ENCODE results near the gene CFAP74.

The CFAP74 gene

GRCh38 chr1:2042830-2043773 is 39.5 kb upstream of the CFAP74 start:
- no peak for ATAC-seq

- ATAC-seq = no peak
These were observed 38.3 kb upstream of the CFAP74 start for GRCh38 chr1:2041887-2042286.

- no peak for ATAC-seq
These were observed 37.7 kb upstream of the CFAP74 start for GRCh38 chr1:2041305-2041704.

GRCh38 chr1:2039251-2039650 is 35.7 kb upstream of the CFAP74 start:
- no peak for ATAC-seq

- ATAC-seq = no peak
These were observed 34.6 kb upstream of the CFAP74 start for GRCh38 chr1:2038229-2038628.

GRCh38 chr1:2037314-2037979 is 33.9 kb upstream of the CFAP74 start:
- ATAC-seq = no peak

- ATAC-seq = no peak
These were observed 32.7 kb upstream of the CFAP74 start for GRCh38 chr1:2036287-2036686.

GRCh38 chr1:2033165-2033564 is 29.6 kb upstream of the CFAP74 start:
- ATAC-seq = no peak

- no peak for ATAC-seq
These were observed 29.2 kb upstream of the CFAP74 start for GRCh38 chr1:2032737-2033136.

GRCh38 chr1:2031546-2032540 is 28.3 kb upstream of the CFAP74 start:
- ATAC-seq = no peak

GRCh38 chr1:2030076-2030871 is 26.7 kb upstream of the CFAP74 start:
- no peak for ATAC-seq

GRCh38 chr1:2029561-2029960 is 26.0 kb upstream of the CFAP74 start:
- ATAC-seq = no peak

- ATAC-seq = no peak
These were observed 25.4 kb upstream of the CFAP74 start for GRCh38 chr1:2028870-2029560.

GRCh38 chr1:2027961-2028583 is 24.5 kb upstream of the CFAP74 start:
- ATAC-seq = no peak

- no peak for ATAC-seq
These were observed 21.9 kb upstream of the CFAP74 start for GRCh38 chr1:2025491-2025981.

- ATAC-seq = no peak
These were observed 21.3 kb upstream of the CFAP74 start for GRCh38 chr1:2024887-2025286.

- ATAC-seq = no peak
These were observed 20.9 kb upstream of the CFAP74 start for GRCh38 chr1:2024451-2024850.

- ATAC-seq = no peak
These were observed 19.6 kb upstream of the CFAP74 start for GRCh38 chr1:2023187-2023586.

GRCh38 chr1:2022063-2022770 is 18.6 kb upstream of the CFAP74 start:
- ATAC-seq = no peak

GRCh38 chr1:2021550-2021949 is 18.0 kb upstream of the CFAP74 start:
- no peak for ATAC-seq

All from activated CD4-positive, CD25-positive, alpha-beta regulatory T cell treated with anti-CD3 and anti-CD28 coated beads, Interleukin-2, amount 50 U/mL, for 24 hours (primary cell).